Measurements from ENCODE around the gene GIT2.

Gene GIT2

DNA sequence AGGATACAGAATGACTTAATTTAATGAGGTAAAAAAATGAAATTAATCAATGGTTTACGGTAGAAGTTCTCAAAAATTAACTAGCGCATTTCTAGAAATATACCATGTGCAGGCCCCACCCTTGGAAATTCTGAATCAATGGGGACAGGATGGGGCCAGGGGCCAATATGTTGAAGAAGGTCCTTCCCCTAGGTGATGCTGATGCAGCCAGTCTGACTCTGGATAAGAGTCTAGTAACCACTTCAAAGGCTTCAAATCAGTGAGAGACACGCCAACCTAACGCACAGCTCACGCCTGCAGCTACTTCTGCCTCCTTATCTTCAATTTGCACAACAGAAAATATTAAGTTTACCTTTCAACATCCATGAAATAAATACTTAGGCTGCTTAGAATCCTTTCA is 14.9 kb downstream of the GIT2 start:
- Histone ChIP-seq H4K8ac (ENCODE audit: low read length) (no peak overlapping the region), H3K4ac (ENCODE audit: low read depth in 1 of 2, low read length in 2 of 2) (no peak overlapping the region)

GRCh38 chr12:109972821-109973220 is 23.3 kb downstream of the GIT2 start:
- no peak overlapping the region for H4K8ac ChIP-seq (ENCODE audit: low read length)

More for the DNA sequence above, 14.9 kb downstream of the GIT2 start:
- no peak overlapping the region for H3K9ac ChIP-seq (ENCODE audit: low read length)
- no peak overlapping the region for H2BK5ac ChIP-seq (ENCODE audit: low read depth, low read length, poor library complexity, severe bottlenecking)
- no peaks in the 10 kb centered on the region for H3K27me3 ChIP-seq (ENCODE audit: control insufficient read depth in 1 of 2, insufficient read depth in 1 of 2, low read length in 2 of 2)
- H3K23ac ChIP-seq (ENCODE audit: low read length in 2 of 2) = no peak overlapping the region
- WGBS = 100% methylated on average over 5 of the region's 5 CpGs
- peaks cover 34% of the 10 kb centered on the region for H3K79me1 ChIP-seq (replicated peaks; ENCODE audit: low read length, poor library complexity, severe bottlenecking)
- H3K4me1 ChIP-seq (ENCODE audit: control insufficient read depth, insufficient read depth, low read depth, low read length) = no peaks in the 10 kb centered on the region
- peaks cover 4% of the 10 kb centered on the region for H3K9me3 ChIP-seq (ENCODE audit: control insufficient read depth, low read length)
- H3K4me3 ChIP-seq (ENCODE audit: insufficient read depth in 1 of 2, low read depth in 1 of 2, low read length in 2 of 2) = no peak overlapping the region
- H2BK15ac ChIP-seq (ENCODE audit: low read depth, poor library complexity, severe bottlenecking) = no peak overlapping the region
- peaks cover 53 to 89% of the 10 kb centered on the region in 2 experiments for H3K36me3 ChIP-seq (ENCODE audit: control insufficient read depth in 1 of 2, insufficient read depth in 2 of 2, low read depth in 1 of 2, low read length in 2 of 2)
- H2BK120ac ChIP-seq (ENCODE audit: low read depth, low read length) = no peak overlapping the region
- no peak for DNase-seq
- H4K91ac ChIP-seq (ENCODE audit: low read length) = no peak overlapping the region
- no peak overlapping the region for H3K18ac ChIP-seq (ENCODE audit: low read depth in 1 of 2, low read length in 2 of 2)
- no peak overlapping the region for H3K27ac ChIP-seq (ENCODE audit: low read length, poor library complexity, severe bottlenecking)
- no peak overlapping the region for H2BK12ac ChIP-seq (ENCODE audit: low read length in 2 of 2)
- H2AFZ ChIP-seq (ENCODE audit: low read depth, low read length) = no peak overlapping the region
- H3K14ac ChIP-seq (ENCODE audit: low read length in 2 of 2) = no peak overlapping the region
- no peak overlapping the region for H2AK5ac ChIP-seq (ENCODE audit: low read length, severe bottlenecking)
- no peak overlapping the region for H3K4me2 ChIP-seq (ENCODE audit: low read length, poor library complexity, severe bottlenecking)

GRCh38 chr12:109968801-109969200 is 27.4 kb downstream of the GIT2 start:
- Histone ChIP-seq H3K4me3 (ENCODE audit: insufficient read depth in 1 of 2, low read depth in 1 of 2, low read length in 2 of 2) (no peak overlapping the region), H3K36me3 (ENCODE audit: control insufficient read depth in 1 of 2, insufficient read depth in 2 of 2, low read depth in 1 of 2, low read length in 2 of 2) (peaks cover 45 to 75% of the 10 kb centered on the region in 2 experiments), H3K23ac (ENCODE audit: low read length in 2 of 2) (no peak overlapping the region), H4K8ac (ENCODE audit: low read length) (no peak overlapping the region), H3K14ac (ENCODE audit: low read length in 2 of 2) (no peak overlapping the region), H2BK5ac (ENCODE audit: low read depth, low read length, poor library complexity, severe bottlenecking) (no peak overlapping the region), H3K9me3 (ENCODE audit: control insufficient read depth, low read length) (peaks cover under 1% of the 10 kb centered on the region), H2BK12ac (ENCODE audit: low read length in 2 of 2) (no peak overlapping the region), H3K4me1 (ENCODE audit: control insufficient read depth, insufficient read depth, low read depth, low read length) (peaks cover 5% of the 10 kb centered on the region), H3K4ac (ENCODE audit: low read depth in 1 of 2, low read length in 2 of 2) (no peak overlapping the region), H3K79me1 (replicated peaks; ENCODE audit: low read length, poor library complexity, severe bottlenecking) (peaks cover 5% of the 10 kb centered on the region), H3K27me3 (ENCODE audit: control insufficient read depth in 1 of 2, insufficient read depth in 1 of 2, low read length in 2 of 2) (no peaks in the 10 kb centered on the region), H2BK15ac (ENCODE audit: low read depth, poor library complexity, severe bottlenecking) (no peak overlapping the region), H4K91ac (ENCODE audit: low read length) (no peak overlapping the region), H3K9ac (ENCODE audit: low read length) (no peak overlapping the region), H2AFZ (ENCODE audit: low read depth, low read length) (no peak overlapping the region), H2BK120ac (ENCODE audit: low read depth, low read length) (no peak overlapping the region), H3K18ac (ENCODE audit: low read depth in 1 of 2, low read length in 2 of 2) (no peak overlapping the region), H3K27ac (ENCODE audit: low read length, poor library complexity, severe bottlenecking) (no peak overlapping the region), H2AK5ac (ENCODE audit: low read length, severe bottlenecking) (no peak overlapping the region), H3K4me2 (ENCODE audit: low read length, poor library complexity, severe bottlenecking) (no peak overlapping the region)
- DNase-seq = no peak
- 95% methylated on average over 6 of the region's 8 CpGs for WGBS

More at GRCh38 chr12:109972821-109973220, 23.3 kb downstream of the GIT2 start:
- no peak overlapping the region for H3K27ac ChIP-seq (ENCODE audit: low read length, poor library complexity, severe bottlenecking)
- H2AFZ ChIP-seq (ENCODE audit: low read depth, low read length) = no peak overlapping the region
- peaks cover 2% of the 10 kb centered on the region for H3K4me1 ChIP-seq (ENCODE audit: control insufficient read depth, insufficient read depth, low read depth, low read length)
- H2BK5ac ChIP-seq (ENCODE audit: low read depth, low read length, poor library complexity, severe bottlenecking) = no peak overlapping the region
- H3K14ac ChIP-seq (ENCODE audit: low read length in 2 of 2) = no peak overlapping the region
- peaks cover 2% of the 10 kb centered on the region for H3K79me1 ChIP-seq (replicated peaks; ENCODE audit: low read length, poor library complexity, severe bottlenecking)
- H3K9me3 ChIP-seq (ENCODE audit: control insufficient read depth, low read length) = peaks cover 12% of the 10 kb centered on the region
- H2BK15ac ChIP-seq (ENCODE audit: low read depth, poor library complexity, severe bottlenecking) = no peak overlapping the region
- H3K18ac ChIP-seq (ENCODE audit: low read depth in 1 of 2, low read length in 2 of 2) = no peak overlapping the region
- no peaks in the 10 kb centered on the region for H3K27me3 ChIP-seq (ENCODE audit: control insufficient read depth in 1 of 2, insufficient read depth in 1 of 2, low read length in 2 of 2)
- no peak overlapping the region for H4K91ac ChIP-seq (ENCODE audit: low read length)
- H3K36me3 ChIP-seq (ENCODE audit: control insufficient read depth in 1 of 2, insufficient read depth in 2 of 2, low read depth in 1 of 2, low read length in 2 of 2) = peaks cover 53 to 83% of the 10 kb centered on the region in 2 experiments
- DNase-seq = no peak
- no peak overlapping the region for H3K23ac ChIP-seq (ENCODE audit: low read length in 2 of 2)
- 100% methylated on average over 1 of the region's 4 CpGs for WGBS
- no peak overlapping the region for H3K4ac ChIP-seq (ENCODE audit: low read depth in 1 of 2, low read length in 2 of 2)
- H2AK5ac ChIP-seq (ENCODE audit: low read length, severe bottlenecking) = no peak overlapping the region
- no peak overlapping the region for H3K9ac ChIP-seq (ENCODE audit: low read length)
- no peak overlapping the region for H3K4me2 ChIP-seq (ENCODE audit: low read length, poor library complexity, severe bottlenecking)
- no peak overlapping the region for H2BK12ac ChIP-seq (ENCODE audit: low read length in 2 of 2)
- H2BK120ac ChIP-seq (ENCODE audit: low read depth, low read length) = no peak overlapping the region
- no peak overlapping the region for H3K4me3 ChIP-seq (ENCODE audit: insufficient read depth in 1 of 2, low read depth in 1 of 2, low read length in 2 of 2)

DNA sequence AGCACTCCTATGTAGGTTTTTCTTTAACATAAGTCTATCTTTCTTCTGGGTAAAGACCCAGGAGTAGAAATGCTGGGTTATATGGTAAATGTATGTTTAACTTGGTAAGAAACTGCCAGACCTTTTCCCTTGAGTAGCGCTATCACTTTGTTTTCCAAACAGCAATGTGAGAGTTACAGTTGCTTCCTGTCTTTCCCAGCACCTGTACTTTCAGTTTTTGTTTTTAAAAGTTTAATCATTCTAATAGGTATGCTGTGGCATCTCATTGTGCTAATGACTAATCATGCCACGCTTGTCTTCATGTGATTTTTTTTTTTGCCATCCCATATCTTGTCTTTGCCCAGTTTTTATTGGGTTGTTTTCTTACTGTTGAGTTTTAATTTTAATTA is 28.1 kb downstream of the GIT2 start:
- H3K4me3 ChIP-seq (ENCODE audit: insufficient read depth in 1 of 2, low read depth in 1 of 2, low read length in 2 of 2) = no peak overlapping the region
- no peak overlapping the region for H3K14ac ChIP-seq (ENCODE audit: low read length in 2 of 2)
- no peak overlapping the region for H2BK5ac ChIP-seq (ENCODE audit: low read depth, low read length, poor library complexity, severe bottlenecking)
- H2AFZ ChIP-seq (ENCODE audit: low read depth, low read length) = no peak overlapping the region
- H3K9me3 ChIP-seq (ENCODE audit: control insufficient read depth, low read length) = no peaks in the 10 kb centered on the region
- H3K4me1 ChIP-seq (ENCODE audit: control insufficient read depth, insufficient read depth, low read depth, low read length) = peaks cover 5% of the 10 kb centered on the region
- DNase-seq = no peak
- H3K4me2 ChIP-seq (ENCODE audit: low read length, poor library complexity, severe bottlenecking) = no peak overlapping the region
- H3K79me1 ChIP-seq (replicated peaks; ENCODE audit: low read length, poor library complexity, severe bottlenecking) = peaks cover 5% of the 10 kb centered on the region
- WGBS = 100% methylated on average over 1 of the region's 2 CpGs
- H2BK15ac ChIP-seq (ENCODE audit: low read depth, poor library complexity, severe bottlenecking) = no peak overlapping the region
- no peak overlapping the region for H2BK120ac ChIP-seq (ENCODE audit: low read depth, low read length)
- H3K18ac ChIP-seq (ENCODE audit: low read depth in 1 of 2, low read length in 2 of 2) = no peak overlapping the region
- H3K9ac ChIP-seq (ENCODE audit: low read length) = no peak overlapping the region
- H2BK12ac ChIP-seq (ENCODE audit: low read length in 2 of 2) = no peak overlapping the region
- no peaks in the 10 kb centered on the region for H3K27me3 ChIP-seq (ENCODE audit: control insufficient read depth in 1 of 2, insufficient read depth in 1 of 2, low read length in 2 of 2)
- peaks cover 43 to 75% of the 10 kb centered on the region in 2 experiments for H3K36me3 ChIP-seq (ENCODE audit: control insufficient read depth in 1 of 2, insufficient read depth in 2 of 2, low read depth in 1 of 2, low read length in 2 of 2)
- no peak overlapping the region for H3K4ac ChIP-seq (ENCODE audit: low read depth in 1 of 2, low read length in 2 of 2)
- H4K8ac ChIP-seq (ENCODE audit: low read length) = no peak overlapping the region
- no peak overlapping the region for H3K27ac ChIP-seq (ENCODE audit: low read length, poor library complexity, severe bottlenecking)
- no peak overlapping the region for H4K91ac ChIP-seq (ENCODE audit: low read length)
- no peak overlapping the region for H3K23ac ChIP-seq (ENCODE audit: low read length in 2 of 2)
- no peak overlapping the region for H2AK5ac ChIP-seq (ENCODE audit: low read length, severe bottlenecking)
